SU-DHL-6 (cell line): ENCODE results near the gene RALGDS.

Experiments used
- EZH2phosphoT487 ChIP-seq: fragments of 200-600 bp; sonication (generic), shearing (Covaris generic); conservative IDR thresholded peaks from 2 replicates; pipeline ENCODE4 v1.6.1; 2018; ENCODE audit warnings: mild to moderate bottlenecking, antibody characterized with exemption, low read length, moderate library complexity, mixed read lengths
- TF ChIP-seq, protein P1 (sequence below): fragments of 200-600 bp; sonication (generic); IDR thresholded peaks from one replicate; pipeline ENCODE4 v1.5.1; 2017; ENCODE audit warnings: antibody characterized with exemption, mild to moderate bottlenecking, low read length, moderate library complexity; ENCODE audit not compliant: insufficient read depth, poor library complexity, severe bottlenecking

DNA sequence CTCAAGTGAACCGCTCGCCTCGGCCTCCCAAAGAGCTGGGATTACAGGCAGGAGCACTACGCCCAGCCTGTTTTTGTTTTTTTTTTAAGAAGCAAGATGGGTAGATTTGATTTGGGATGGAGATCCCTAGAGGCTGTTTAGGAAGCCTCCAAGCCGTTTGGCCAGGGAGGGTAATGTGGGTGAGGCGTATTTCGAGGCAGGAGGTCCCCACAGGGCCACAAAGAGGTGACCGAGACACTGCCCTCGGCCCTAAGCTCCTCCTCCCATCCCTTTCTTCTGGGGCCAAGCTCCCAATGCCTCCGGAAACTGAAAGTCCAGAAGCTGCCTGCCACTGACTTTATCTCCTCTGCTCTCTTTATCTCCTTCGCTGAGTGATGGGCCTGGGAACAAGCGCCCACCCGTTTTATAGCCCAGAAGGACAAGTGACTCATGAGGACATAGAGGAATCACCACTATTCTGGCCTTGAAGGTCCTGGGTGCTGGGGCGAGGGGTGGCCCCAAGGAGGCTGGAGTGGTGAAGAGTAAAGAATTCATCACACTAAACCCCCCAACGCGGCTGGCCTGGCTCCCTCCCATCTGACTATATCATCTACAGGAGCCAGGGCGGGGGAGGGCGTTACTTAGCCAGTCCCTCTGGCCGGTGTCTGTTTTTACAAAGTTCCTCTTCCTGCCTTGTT is 2.0 kb upstream of the RALGDS start:
- TF ChIP-seq, protein P1, sequence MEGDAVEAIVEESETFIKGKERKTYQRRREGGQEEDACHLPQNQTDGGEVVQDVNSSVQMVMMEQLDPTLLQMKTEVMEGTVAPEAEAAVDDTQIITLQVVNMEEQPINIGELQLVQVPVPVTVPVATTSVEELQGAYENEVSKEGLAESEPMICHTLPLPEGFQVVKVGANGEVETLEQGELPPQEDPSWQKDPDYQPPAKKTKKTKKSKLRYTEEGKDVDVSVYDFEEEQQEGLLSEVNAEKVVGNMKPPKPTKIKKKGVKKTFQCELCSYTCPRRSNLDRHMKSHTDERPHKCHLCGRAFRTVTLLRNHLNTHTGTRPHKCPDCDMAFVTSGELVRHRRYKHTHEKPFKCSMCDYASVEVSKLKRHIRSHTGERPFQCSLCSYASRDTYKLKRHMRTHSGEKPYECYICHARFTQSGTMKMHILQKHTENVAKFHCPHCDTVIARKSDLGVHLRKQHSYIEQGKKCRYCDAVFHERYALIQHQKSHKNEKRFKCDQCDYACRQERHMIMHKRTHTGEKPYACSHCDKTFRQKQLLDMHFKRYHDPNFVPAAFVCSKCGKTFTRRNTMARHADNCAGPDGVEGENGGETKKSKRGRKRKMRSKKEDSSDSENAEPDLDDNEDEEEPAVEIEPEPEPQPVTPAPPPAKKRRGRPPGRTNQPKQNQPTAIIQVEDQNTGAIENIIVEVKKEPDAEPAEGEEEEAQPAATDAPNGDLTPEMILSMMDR: no peak
- no peak for TF ChIP-seq EZH2phosphoT487
